HepG2 (cell line): ENCODE results near the gene KLF3. TPM values are rescaled to one million over a fixed set of nuclear protein-coding genes. Genes with fewer than 3 reads are reported as not detected.

ENCODE experiments used
- AGO2 ChIP-seq: fragments of 200-400 bp; formaldehyde crosslinking; optimal IDR thresholded peaks from 2 replicates; pipeline ENCODE3; 2017; ENCODE audit warnings: mild to moderate bottlenecking, low read depth, low read length, moderate library complexity
- ELK4 ChIP-seq: sonication (generic); formaldehyde crosslinking; IDR thresholded peaks from 2 replicates; pipeline ENCODE4 v1.9.0; 2021; ENCODE audit warnings: missing genetic modification reagents, borderline replicate concordance
- ETV6 ChIP-seq: sonication (generic); formaldehyde crosslinking; conservative IDR thresholded peaks from 2 replicates; pipeline ENCODE4 v1.4.0; 2020; ENCODE audit warnings: missing genetic modification reagents
- FLYWCH1 ChIP-seq: sonication (generic); formaldehyde crosslinking; IDR thresholded peaks from 2 replicates; pipeline ENCODE4 v1.8.1; 2023; ENCODE audit warnings: mild to moderate bottlenecking, missing genetic modification reagents
- HMG20B ChIP-seq: conservative IDR thresholded peaks from 2 replicates; pipeline ENCODE4 v1.6.1; 2016; ENCODE audit warnings: missing genetic modification reagents, missing compliant biosample characterization
- HNRNPK ChIP-seq: fragments of 200-400 bp; formaldehyde crosslinking; IDR thresholded peaks from 2 replicates; pipeline ENCODE4 v1.6.1; 2018; ENCODE audit warnings: low read length, low read depth, moderate library complexity, mild to moderate bottlenecking; ENCODE audit not compliant: poor library complexity, severe bottlenecking
- PAX8 ChIP-seq: sonication (generic); formaldehyde crosslinking; IDR thresholded peaks from 2 replicates; pipeline ENCODE4 v1.8.0; 2022; ENCODE audit warnings: mild to moderate bottlenecking, missing genetic modification reagents, borderline replicate concordance
- POLR2A ChIP-seq, 2 experiments: IDR thresholded peaks; 2 replicates each; pipeline ENCODE4 v1.6.1; 2011; ENCODE audit warnings: low read depth in 2 of 2, low read length in 2 of 2, mild to moderate bottlenecking in 1 of 2, moderate library complexity in 1 of 2; ENCODE audit not compliant: insufficient read depth in 1 of 2
- RBM22 ChIP-seq: fragments of 200-400 bp; formaldehyde crosslinking; optimal IDR thresholded peaks from 2 replicates; pipeline ENCODE3; 2017; ENCODE audit warnings: mild to moderate bottlenecking, low read length, moderate library complexity
- SAP130 ChIP-seq: IDR thresholded peaks from 2 replicates; pipeline ENCODE4 v1.6.1; 2016; ENCODE audit warnings: low read depth
- SIN3A ChIP-seq: IDR thresholded peaks from 2 replicates; pipeline ENCODE4 v1.6.1; 2011; ENCODE audit warnings: low read depth, mild to moderate bottlenecking, control low read depth, low read length, borderline replicate concordance
- SP2 ChIP-seq: sonication (generic); formaldehyde crosslinking; IDR thresholded peaks from 2 replicates; pipeline ENCODE4 v1.5.1; 2020; ENCODE audit warnings: mild to moderate bottlenecking, missing genetic modification reagents
- SP5 ChIP-seq: IDR thresholded peaks from 2 replicates; pipeline ENCODE4 v1.6.1; 2016; ENCODE audit warnings: low read depth, borderline replicate concordance
- SRF ChIP-seq: IDR thresholded peaks from 2 replicates; pipeline ENCODE4 v1.6.1; 2011; ENCODE audit warnings: mild to moderate bottlenecking, low read depth, low read length, moderate library complexity
- TAF1 ChIP-seq: sonication (generic); formaldehyde crosslinking; IDR thresholded peaks from 2 replicates; pipeline ENCODE4 v1.4.0; 2020; ENCODE audit warnings: missing genetic modification reagents
- ZFP91 ChIP-seq: sonication (generic); formaldehyde crosslinking; IDR thresholded peaks from 2 replicates; pipeline ENCODE4 v1.9.0; 2022; ENCODE audit warnings: missing genetic modification reagents, mild to moderate bottlenecking, borderline replicate concordance
- ZFY ChIP-seq: sonication (generic); formaldehyde crosslinking; IDR thresholded peaks from 2 replicates; pipeline ENCODE4 v1.4.0; 2020; ENCODE audit warnings: missing genetic modification reagents
- ZNF136 ChIP-seq: sonication (generic); formaldehyde crosslinking; IDR thresholded peaks from 2 replicates; pipeline ENCODE4 v1.8.1; 2022; ENCODE audit warnings: low read depth, mild to moderate bottlenecking, moderate library complexity, missing genetic modification reagents
- ZNF180 ChIP-seq: sonication (generic); formaldehyde crosslinking; IDR thresholded peaks from 2 replicates; pipeline ENCODE4 v1.4.0; 2020; ENCODE audit warnings: low read depth, missing genetic modification reagents, borderline replicate concordance
- ZNF564 ChIP-seq: sonication (generic); formaldehyde crosslinking; IDR thresholded peaks from 2 replicates; pipeline ENCODE4 v1.8.1; 2023; ENCODE audit warnings: mild to moderate bottlenecking, missing genetic modification reagents
- ZNF598 ChIP-seq: sonication (generic); formaldehyde crosslinking; IDR thresholded peaks from 2 replicates; pipeline ENCODE4 v1.5.1; 2020; ENCODE audit warnings: mild to moderate bottlenecking, missing genetic modification reagents, borderline replicate concordance
- ZNF746 ChIP-seq: sonication (generic); formaldehyde crosslinking; IDR thresholded peaks from 2 replicates; pipeline ENCODE4 v1.8.0; 2022; ENCODE audit warnings: mild to moderate bottlenecking, missing genetic modification reagents
- ZNF749 ChIP-seq: sonication (generic); formaldehyde crosslinking; IDR thresholded peaks from 2 replicates; pipeline ENCODE4 v1.8.0; 2022; ENCODE audit warnings: mild to moderate bottlenecking, missing genetic modification reagents, moderate library complexity, borderline replicate concordance
- ZSCAN25 ChIP-seq: sonication (generic); formaldehyde crosslinking; IDR thresholded peaks from 2 replicates; pipeline ENCODE4 v1.8.0; 2022; ENCODE audit warnings: mild to moderate bottlenecking, missing genetic modification reagents
- polyA plus RNA-seq, 8 experiments: library from polyadenylated mRNA; depleted of rRNA in 3 of 8; stranded (reverse) in 7 of 8; unstranded in 1 of 8; fragments of >200 nt; fragmentation: Illumina TruSeq in 4 of 8; extraction: Trizol in 4 of 8; gene quantifications; 2 replicates each; pipeline versions ENCODE4 v1.2.1 to v1.2.3, GENCODE V29; 2011 to 2016; ENCODE audit warnings: low read depth in 4 of 8, missing spikeins in 1 of 8, mixed read lengths in 1 of 8; ENCODE audit not compliant: insufficient read depth in 1 of 8
- total RNA-seq, 5 experiments: library from RNA; depleted of rRNA; stranded (reverse); fragments of >200 nt; fragmentation: Illumina TruSeq; extraction: Trizol; gene quantifications; 2 replicates each; pipeline ENCODE4 v1.2.3, GENCODE V29; 2016; ENCODE audit warnings: low read depth in 1 of 5

The KLF3 gene
- total and polyA plus RNA-seq, 2 of the 13 experiments (the other 11 are each of a cell fraction or from before 2014, with no cell fraction given), result 29.1 to 37.8 TPM

DNA sequence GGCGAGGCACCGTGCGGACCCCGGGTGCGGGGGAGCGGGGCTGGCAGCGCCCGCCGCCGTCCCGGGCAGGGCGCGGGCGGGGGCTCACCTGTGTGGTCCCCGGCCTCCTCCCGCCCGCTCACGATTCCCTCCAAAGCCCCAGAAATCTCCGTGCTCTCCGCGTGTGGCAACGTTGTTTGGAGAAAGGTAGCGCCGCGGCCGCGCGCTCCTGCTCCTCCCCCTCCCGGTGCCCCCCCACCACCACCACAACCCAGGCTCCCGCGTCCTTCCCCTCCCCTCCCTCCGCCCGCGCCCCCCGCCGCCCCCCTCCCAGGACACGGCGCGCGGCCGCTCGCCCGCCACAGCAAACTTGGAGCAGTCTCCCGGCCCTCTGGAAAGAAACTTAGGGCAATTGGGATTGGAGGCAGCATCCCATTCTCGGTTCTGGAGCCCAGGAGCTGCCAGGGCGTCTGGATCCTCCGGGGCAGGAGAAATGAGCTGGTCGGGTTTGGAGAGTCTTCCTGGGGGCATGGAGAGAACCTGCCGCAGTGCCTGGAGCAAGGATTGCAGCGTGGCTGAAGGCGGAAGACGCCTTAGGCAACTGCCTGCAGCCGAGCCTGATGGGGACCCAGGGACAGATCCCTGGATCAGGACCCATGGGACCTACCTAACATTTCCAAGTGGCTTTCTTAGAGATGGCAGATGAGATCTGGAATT lies 855 bp downstream of the KLF3 start (continued):
- no peak for TF ChIP-seq ELK4 (CRISPR knock-in tag)
- no peak for TF ChIP-seq ETV6
- TF ChIP-seq SP5 (CRISPR knock-in tag), result peak; percentile 43; the same call in 1 of the 2 replicates
- 0 out of 2 replicates have a peak, but pooled peaks have one; percentile 21 for TF ChIP-seq ZFP91 (CRISPR knock-in tag)
- no peak for TF ChIP-seq PAX8 (CRISPR knock-in tag)
- TF ChIP-seq SAP130 (CRISPR knock-in tag), result peak; percentile 47
- TF ChIP-seq SP2 (CRISPR knock-in tag), result no peak
- peak; percentile 96 for TF ChIP-seq HNRNPK
- 0 out of 2 replicates have a peak, but pooled peaks have one; percentile 17 for TF ChIP-seq ZFY (CRISPR knock-in tag)
- TF ChIP-seq SIN3A, result peak; percentile 68; the same call in 1 of the 2 replicates
- TF ChIP-seq ZNF180, result no peak
- peak; percentile 9; the same call in 1 of the 2 replicates for TF ChIP-seq ZSCAN25 (CRISPR knock-in tag)
- TF ChIP-seq POLR2A (IDR thresholded peaks at IDR 0.05; ENCODE audit: insufficient read depth in 1 of 2, low read depth in 2 of 2, low read length in 2 of 2), result peak; percentile 35 to 59; a peak in 3 of 4 replicates
- peak; percentile 80 for TF ChIP-seq RBM22
- no peak for TF ChIP-seq ZNF136 (CRISPR knock-in tag)
- no peak for TF ChIP-seq HMG20B (CRISPR knock-in tag)
- no peak for TF ChIP-seq SRF
- peak; percentile 65 for TF ChIP-seq TAF1
- TF ChIP-seq AGO2, result peak; percentile 86
- TF ChIP-seq FLYWCH1 (CRISPR knock-in tag), result no peak
- TF ChIP-seq ZNF746 (CRISPR knock-in tag), result 0 out of 2 replicates have a peak, but pooled peaks have one; percentile 54
- no peak for TF ChIP-seq ZNF564 (CRISPR knock-in tag)
- peak; percentile 32; the same call in 1 of the 2 replicates for TF ChIP-seq ZNF598 (CRISPR knock-in tag)
- no peak for TF ChIP-seq ZNF749
